Activated T-helper 1 cell treated with anti-CD3 and anti-CD28 coated beads, Interleukin-12 subunit alpha, Interleukin-12 subunit beta, Interleukin-2, Interleukin-4 antibody, amounts not matched to agents 30 ng/mL and 10 ng/mL and 1 ng/mL, durations not matched to agents 14 hours and 24 hours and 36 hours (primary cell): ENCODE data around the gene ASXL2. TPM values are rescaled to one million over a fixed set of nuclear protein-coding genes. Genes with fewer than 3 reads are reported as not detected.

Experiments
- DNase-seq: peaks from one replicate; pipeline ENCODE4 v3.0.0; 2021; ENCODE audit warnings: low spot score
- H3K27ac Mint-ChIP-seq: one replicate; pipeline ENCODE4 v1.8.0; 2021; ENCODE audit warnings: mild to moderate bottlenecking, mixed read lengths
- H3K27me3 Mint-ChIP-seq: one replicate; pipeline ENCODE4 v1.8.0; 2022; ENCODE audit warnings: mild to moderate bottlenecking, moderate library complexity, mixed read lengths; ENCODE audit not compliant: insufficient read depth
- H3K36me3 Mint-ChIP-seq: one replicate; pipeline ENCODE4 v1.8.0; 2021; ENCODE audit warnings: low read depth, mixed read lengths
- H3K4me1 Mint-ChIP-seq: one replicate; pipeline ENCODE4 v1.8.0; 2021; ENCODE audit warnings: low read depth, mixed read lengths
- H3K4me3 Mint-ChIP-seq: one replicate; pipeline ENCODE4 v1.8.0; 2021; ENCODE audit warnings: mild to moderate bottlenecking, moderate library complexity, mixed read lengths
- H3K9me3 Mint-ChIP-seq: one replicate; pipeline ENCODE4 v1.8.0; 2021; ENCODE audit warnings: mixed read lengths
- intact Hi-C: fragments of 100-400 bp; cut with micrococcal nuclease; formaldehyde crosslinking; loops from one replicate; pipeline ENCODE4 v1.15.1; 2024
- total RNA-seq: library from RNA; stranded (reverse); gene quantifications from 2 replicates; pipeline ENCODE4 v1.2.3, GENCODE V29; 2022

Gene ASXL2
- total RNA-seq, 1 donor from 2014 or later: 48.9 TPM

GRCh38 chr2:25822190-25823117 lies 55.8 kb downstream of the ASXL2 start:
- Mint-ChIP-seq H3K4me1 (peaks cover 62% of the 10 kb centered on the region), H3K9me3 (peaks cover 6% of the 10 kb centered on the region), H3K36me3 (peaks cover 12% of the 10 kb centered on the region), H3K4me3 (peak overlapping the region; percentile 78), H3K27ac (peak overlapping the region; percentile 74), H3K27me3 (no peaks in the 10 kb centered on the region)
- peak; percentile 53 for DNase-seq
- intact Hi-C loops: no loop called here

DNA sequence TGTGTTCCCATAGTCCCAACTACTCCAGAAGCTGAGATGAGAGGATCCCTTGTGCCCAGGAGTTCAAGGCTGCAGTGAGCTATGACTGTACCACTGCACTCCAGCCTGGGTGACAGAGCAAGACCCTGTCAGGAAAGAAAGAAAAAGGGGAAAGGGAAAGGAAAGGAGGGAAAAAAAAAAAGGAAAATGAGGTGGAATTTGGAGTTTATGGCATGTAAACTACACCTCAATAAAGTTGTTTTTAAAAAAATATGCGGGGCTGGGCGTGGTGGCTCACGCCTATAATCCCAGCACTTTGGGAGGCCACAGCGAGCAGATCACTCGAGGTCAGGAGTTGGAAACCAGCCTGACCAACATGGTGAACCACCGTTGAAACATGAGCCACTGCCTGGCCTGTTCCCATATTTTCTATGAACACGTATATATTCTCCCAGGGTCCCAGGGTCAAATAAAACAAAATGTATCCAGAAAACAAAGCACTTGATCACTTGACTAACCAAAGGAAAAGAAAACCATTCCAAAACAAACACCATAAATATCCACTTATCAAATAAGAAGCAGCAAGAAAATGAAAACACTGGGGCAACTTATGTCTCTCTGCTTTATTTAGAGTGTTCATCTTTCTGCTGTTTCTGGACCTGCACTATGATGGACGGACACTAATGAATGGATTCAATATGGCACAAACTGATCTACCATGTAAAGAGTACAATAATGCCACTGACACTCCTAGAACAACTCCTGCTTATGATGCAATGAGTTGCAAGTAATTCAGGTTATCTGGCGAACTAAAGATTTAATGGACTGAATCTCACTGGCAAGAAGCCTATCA lies 56.8 kb downstream of the ASXL2 start:
- peak overlapping the region; percentile 78 for H3K4me3 Mint-ChIP-seq
- H3K4me1 Mint-ChIP-seq: peaks cover 69% of the 10 kb centered on the region
- intact Hi-C loops: no loop called here
- H3K36me3 Mint-ChIP-seq: peaks cover 11% of the 10 kb centered on the region
- peaks cover 4% of the 10 kb centered on the region for H3K9me3 Mint-ChIP-seq
- peak overlapping the region; percentile 74 for H3K27ac Mint-ChIP-seq
- H3K27me3 Mint-ChIP-seq: no peaks in the 10 kb centered on the region
- DNase-seq: no peak

DNA sequence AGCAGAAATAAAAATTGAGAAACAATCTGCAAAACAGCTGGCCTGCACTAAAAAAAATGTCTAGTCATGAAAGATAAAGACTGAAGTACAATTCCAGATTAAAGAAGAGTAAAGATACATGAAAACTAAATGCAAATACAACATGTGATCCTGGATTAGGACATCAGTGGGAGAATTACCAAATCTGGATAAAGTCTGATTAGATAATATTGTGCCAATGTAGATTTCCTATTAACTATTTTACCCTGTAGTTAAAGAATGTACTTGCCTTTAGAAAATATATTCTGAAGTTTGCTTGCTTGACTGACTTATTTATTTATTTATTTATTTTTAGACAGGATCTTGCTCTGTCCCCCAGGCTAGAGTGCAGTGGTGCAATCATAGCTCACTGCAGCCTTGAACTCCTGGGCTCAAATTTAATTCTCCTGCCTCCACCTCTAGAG lies 58.7 kb downstream of the ASXL2 start:
- no peak for DNase-seq
- H3K27ac Mint-ChIP-seq: no peak overlapping the region
- intact Hi-C loops: no loop called here
- H3K36me3 Mint-ChIP-seq: peaks cover 16% of the 10 kb centered on the region
- peaks cover 3% of the 10 kb centered on the region for H3K9me3 Mint-ChIP-seq
- H3K4me1 Mint-ChIP-seq: peaks cover 67% of the 10 kb centered on the region
- H3K27me3 Mint-ChIP-seq: peaks cover 2% of the 10 kb centered on the region
- no peak overlapping the region for H3K4me3 Mint-ChIP-seq

DNA sequence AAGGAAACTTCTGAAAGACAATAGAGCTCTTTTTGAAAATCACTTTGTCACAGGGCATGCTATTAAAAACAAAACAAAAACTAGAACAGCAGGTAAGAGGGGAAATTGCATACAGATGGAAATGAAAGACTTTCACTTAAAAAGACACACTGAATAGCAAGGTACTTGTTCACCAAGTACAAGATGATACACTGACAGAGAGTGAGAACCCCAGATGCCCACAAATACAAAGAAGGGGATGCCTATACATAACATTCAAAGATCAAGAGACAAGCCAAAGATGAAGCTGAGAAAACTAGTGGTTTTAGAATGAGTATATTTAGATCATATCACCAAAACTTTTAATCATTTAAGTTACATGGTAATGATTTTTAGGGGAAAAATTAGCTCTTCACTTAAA lies 60.7 kb downstream of the ASXL2 start:
- peaks cover 2% of the 10 kb centered on the region for H3K27me3 Mint-ChIP-seq
- DNase-seq: no peak
- H3K36me3 Mint-ChIP-seq: peaks cover 17% of the 10 kb centered on the region
- peaks cover 3% of the 10 kb centered on the region for H3K9me3 Mint-ChIP-seq
- peak overlapping the region; percentile 59 for H3K27ac Mint-ChIP-seq
- peaks cover 60% of the 10 kb centered on the region for H3K4me1 Mint-ChIP-seq
- intact Hi-C loops: loop anchor here (1.0 to 2.0 kb wide), 6 partner anchors 8 to 231 kb away; no protein-coding TSS in a partner anchor
- H3K4me3 Mint-ChIP-seq: no peak overlapping the region

- intact Hi-C loops: loop anchor here (1.0 to 2.0 kb wide), 6 partner anchors 8 to 230 kb away; no protein-coding TSS in a partner anchor
- Mint-ChIP-seq H3K4me3 (no peak overlapping the region), H3K36me3 (peaks cover 17% of the 10 kb centered on the region), H3K9me3 (peaks cover 3% of the 10 kb centered on the region), H3K27me3 (peaks cover 2% of the 10 kb centered on the region), H3K4me1 (peaks cover 57% of the 10 kb centered on the region), H3K27ac (peak overlapping the region; percentile 59)
- no peak for DNase-seq
These were observed 61.3 kb downstream of the ASXL2 start for GRCh38 chr2:25817006-25817405.

DNA sequence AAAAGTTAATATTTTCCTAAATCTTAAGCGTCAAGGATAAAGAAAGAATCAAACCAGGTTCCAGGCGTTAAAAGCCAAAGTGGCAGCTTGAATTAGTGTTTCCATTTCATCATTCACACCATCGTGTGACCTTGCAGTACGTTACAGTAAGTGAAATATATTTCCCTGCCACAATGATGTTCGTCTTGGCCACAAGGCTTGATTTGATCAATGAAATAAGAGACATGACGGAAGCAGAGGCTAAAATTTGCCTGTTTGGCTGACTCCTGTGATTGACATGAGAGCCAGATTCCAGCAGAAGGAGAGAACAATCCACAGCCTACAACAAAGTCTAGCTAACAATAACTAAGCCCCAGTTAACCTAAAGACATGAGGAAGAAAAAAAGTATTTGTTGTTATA lies 62.0 kb downstream of the ASXL2 start:
- peaks cover 2% of the 10 kb centered on the region for H3K27me3 Mint-ChIP-seq
- H3K9me3 Mint-ChIP-seq: no peaks in the 10 kb centered on the region
- peaks cover 12% of the 10 kb centered on the region for H3K36me3 Mint-ChIP-seq
- peak overlapping the region; percentile 71 for H3K27ac Mint-ChIP-seq
- intact Hi-C loops: loop anchor here (2.0 kb wide), 1 partner anchor 229 kb away; no protein-coding TSS in a partner anchor
- no peak overlapping the region for H3K4me3 Mint-ChIP-seq
- H3K4me1 Mint-ChIP-seq: peaks cover 50% of the 10 kb centered on the region
- DNase-seq: no peak

GRCh38 chr2:25814681-25815080 lies 63.6 kb downstream of the ASXL2 start:
- Mint-ChIP-seq H3K4me1 (peaks cover 56% of the 10 kb centered on the region), H3K36me3 (peaks cover 18% of the 10 kb centered on the region), H3K9me3 (no peaks in the 10 kb centered on the region), H3K27ac (no peak overlapping the region), H3K27me3 (peaks cover 2% of the 10 kb centered on the region), H3K4me3 (no peak overlapping the region)
- DNase-seq: no peak
- intact Hi-C loops: no loop called here

DNA sequence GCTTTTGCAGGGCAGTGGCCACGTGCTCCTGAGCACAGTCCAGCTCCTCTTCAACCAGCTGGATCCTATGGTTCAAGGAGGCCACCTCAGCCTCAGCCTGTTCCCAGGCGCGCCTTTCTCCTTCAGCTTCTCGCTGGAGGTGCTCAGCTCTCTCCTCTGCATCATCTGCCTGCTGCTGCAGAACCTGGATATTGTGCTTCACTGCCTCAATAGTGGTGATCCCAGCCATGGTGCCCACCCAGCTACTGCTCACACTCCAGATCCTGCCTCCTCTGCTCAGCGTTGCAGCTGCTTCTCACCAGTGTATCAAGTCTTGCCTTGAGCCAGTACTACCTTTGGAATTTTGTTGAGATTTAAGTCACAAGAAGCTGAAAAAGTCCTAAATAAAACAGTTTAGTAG lies 67.9 kb downstream of the ASXL2 start:
- Mint-ChIP-seq H3K4me3 (no peak overlapping the region), H3K4me1 (peaks cover 64% of the 10 kb centered on the region), H3K9me3 (no peaks in the 10 kb centered on the region), H3K27me3 (peaks cover 2% of the 10 kb centered on the region), H3K27ac (no peak overlapping the region), H3K36me3 (peaks cover 20% of the 10 kb centered on the region)
- intact Hi-C loops: no loop called here
- DNase-seq: no peak

DNA sequence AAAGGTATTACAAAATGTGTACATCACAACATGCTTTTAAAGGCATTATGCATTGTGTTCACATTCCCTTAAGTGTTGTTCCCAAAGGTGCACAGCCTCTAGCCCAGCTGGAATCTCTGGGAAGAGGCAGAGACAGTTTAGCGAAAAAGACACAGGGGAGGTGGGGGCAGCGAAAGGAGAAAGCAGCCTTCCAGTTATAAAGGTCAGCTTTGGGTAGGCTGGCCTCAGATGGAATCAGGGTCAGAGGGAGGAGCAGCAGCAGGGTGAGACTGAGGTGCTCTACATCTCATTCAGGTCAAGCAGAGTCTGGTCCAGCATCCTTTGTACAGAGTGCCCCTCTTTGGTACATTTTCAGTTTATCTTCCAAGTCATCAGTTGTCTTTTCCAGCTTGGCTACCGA lies 68.6 kb downstream of the ASXL2 start:
- Mint-ChIP-seq H3K27me3 (no peaks in the 10 kb centered on the region), H3K9me3 (no peaks in the 10 kb centered on the region), H3K4me1 (peaks cover 63% of the 10 kb centered on the region), H3K4me3 (no peak overlapping the region), H3K27ac (peak overlapping the region; percentile 15), H3K36me3 (peaks cover 20% of the 10 kb centered on the region)
- intact Hi-C loops: no loop called here
- no peak for DNase-seq

DNA sequence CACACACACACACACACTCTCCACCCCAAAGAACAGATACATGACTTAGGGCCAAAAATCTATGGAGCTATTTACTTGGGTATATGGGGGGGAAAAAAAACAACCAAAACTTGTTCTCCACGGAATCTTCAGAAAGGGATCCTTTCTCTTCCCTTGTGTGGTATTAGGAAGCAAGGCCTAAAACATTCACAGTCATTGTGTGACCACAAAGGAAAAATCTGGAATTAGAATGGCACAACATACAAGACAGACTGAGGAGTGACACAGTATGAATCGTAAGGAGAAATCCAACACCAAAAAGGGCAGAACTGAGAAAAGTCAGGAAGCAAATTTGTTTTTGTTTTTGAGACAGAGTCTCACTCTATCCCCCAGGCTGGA lies 70.3 kb downstream of the ASXL2 start:
- H3K27me3 Mint-ChIP-seq: no peaks in the 10 kb centered on the region
- no peaks in the 10 kb centered on the region for H3K9me3 Mint-ChIP-seq
- H3K27ac Mint-ChIP-seq: peak overlapping the region; percentile 67
- DNase-seq: no peak
- H3K4me1 Mint-ChIP-seq: peaks cover 74% of the 10 kb centered on the region
- peaks cover 31% of the 10 kb centered on the region for H3K36me3 Mint-ChIP-seq
- intact Hi-C loops: no loop called here
- H3K4me3 Mint-ChIP-seq: no peak overlapping the region

DNA sequence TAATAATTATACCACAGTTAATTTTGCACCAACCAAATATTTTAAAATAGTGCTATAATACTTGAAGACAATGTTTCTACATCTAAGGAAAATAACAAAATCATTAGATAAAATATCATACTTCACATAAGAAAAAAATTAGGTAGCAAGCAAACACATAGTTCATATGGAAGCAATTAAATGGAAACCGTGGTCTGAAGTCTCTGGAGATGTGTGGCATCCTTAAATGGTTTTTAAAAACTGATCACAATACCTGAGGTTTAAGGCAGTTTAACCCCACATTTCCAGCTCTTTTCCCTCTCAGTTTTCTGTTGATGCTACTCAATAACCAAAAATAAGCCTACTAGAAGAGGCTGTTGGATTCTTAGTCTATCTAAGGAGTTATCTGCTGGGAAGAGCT lies 71.3 kb downstream of the ASXL2 start:
- peaks cover 27% of the 10 kb centered on the region for H3K36me3 Mint-ChIP-seq
- no peaks in the 10 kb centered on the region for H3K27me3 Mint-ChIP-seq
- no peak overlapping the region for H3K27ac Mint-ChIP-seq
- peaks cover 68% of the 10 kb centered on the region for H3K4me1 Mint-ChIP-seq
- no peaks in the 10 kb centered on the region for H3K9me3 Mint-ChIP-seq
- no peak overlapping the region for H3K4me3 Mint-ChIP-seq
- DNase-seq: no peak
- intact Hi-C loops: loop anchor here (1.0 kb wide), 1 partner anchor 10 kb away; no protein-coding TSS in a partner anchor

DNA sequence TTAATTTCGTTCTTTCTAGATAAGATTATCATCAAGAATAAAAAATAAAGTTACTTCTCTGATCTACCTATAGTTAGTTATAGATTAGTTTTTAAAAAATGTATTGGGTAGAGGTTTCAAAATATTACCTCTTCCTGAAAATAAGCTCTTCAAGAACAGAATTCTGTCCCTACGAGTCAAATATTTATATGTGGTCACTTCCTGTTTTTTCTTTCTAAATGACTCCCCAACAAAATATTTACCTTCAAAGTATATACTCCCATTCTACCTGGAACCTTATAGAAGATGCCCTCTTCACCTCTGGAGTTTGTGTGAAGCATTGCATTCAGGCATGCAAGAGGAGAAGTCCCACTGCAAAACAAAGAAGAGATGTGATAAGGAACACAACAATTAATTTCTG lies 72.3 kb downstream of the ASXL2 start:
- Mint-ChIP-seq H3K4me1 (peaks cover 73% of the 10 kb centered on the region), H3K4me3 (peak overlapping the region; percentile 12), H3K36me3 (peaks cover 31% of the 10 kb centered on the region), H3K9me3 (no peaks in the 10 kb centered on the region), H3K27me3 (no peaks in the 10 kb centered on the region), H3K27ac (peak overlapping the region; percentile 49)
- no peak for DNase-seq
- intact Hi-C loops: loop anchor here (1.0 kb wide), 1 partner anchor 11 kb away; no protein-coding TSS in a partner anchor
